Measurements from ENCODE around the gene DNAAF6.

DNAAF6 gene

GRCh38 chrX:107290019-107290418, 83.6 kb downstream of the DNAAF6 start:
- H3K4me3 ChIP-seq (ENCODE audit: low read depth, low read length), result no peak overlapping the region
- DNase-seq (ENCODE audit: low read depth), result no peak
- TF ChIP-seq CTCF (IDR thresholded peaks at IDR 0.05; ENCODE audit: low read depth, low read length, missing control alignments), result no peak

GRCh38 chrX:107293056-107293455, 86.6 kb downstream of the DNAAF6 start:
- no peak for DNase-seq (ENCODE audit: low read depth)
- no peak for TF ChIP-seq CTCF (IDR thresholded peaks at IDR 0.05; ENCODE audit: low read depth, low read length, missing control alignments)
- H3K4me3 ChIP-seq (ENCODE audit: low read depth, low read length), result no peak overlapping the region
